Inflammatory macrophage treated with lipopolysaccharide for 4 hours (primary cell): Measurements from ENCODE around the gene ZNF146.
"Not testable (repeated sequence)": the region's sequence is repeated elsewhere in the genome, so short reads cannot be mapped to it uniquely, and the experiment has no call there.

Experiments
- DNase-seq: peaks from one replicate; pipeline ENCODE4 v3.0.0-alpha.2; 2020

ZNF146 gene

GRCh38 chr19:36236304-36236945 is 21.5 kb downstream of the ZNF146 start:
- no peak for DNase-seq

- no peak for DNase-seq
These were observed 22.0 kb downstream of the ZNF146 start for GRCh38 chr19:36236946-36237310.

GRCh38 chr19:36244066-36244465 is 29.2 kb downstream of the ZNF146 start:
- DNase-seq = no peak

- DNase-seq = no peak
These were observed 30.5 kb downstream of the ZNF146 start for GRCh38 chr19:36245210-36246005.

GRCh38 chr19:36246006-36246481 is 31.1 kb downstream of the ZNF146 start:
- DNase-seq = no peak

GRCh38 chr19:36252047-36252446 is 37.1 kb downstream of the ZNF146 start:
- DNase-seq = no peak

GRCh38 chr19:36254848-36255247 is 39.9 kb downstream of the ZNF146 start:
- DNase-seq = no peak

GRCh38 chr19:36255316-36255715 is 40.4 kb downstream of the ZNF146 start:
- DNase-seq = no peak

GRCh38 chr19:36256064-36256463 is 41.2 kb downstream of the ZNF146 start:
- DNase-seq = no peak

- no peak for DNase-seq
These were observed 42.1 kb downstream of the ZNF146 start for GRCh38 chr19:36256853-36257519.

- DNase-seq = no peak
These were observed 42.6 kb downstream of the ZNF146 start for GRCh38 chr19:36257520-36257876.

- no peak for DNase-seq
These were observed 43.3 kb downstream of the ZNF146 start for GRCh38 chr19:36258028-36258875.

GRCh38 chr19:36259211-36259610 is 44.3 kb downstream of the ZNF146 start:
- DNase-seq = no peak

- DNase-seq = no peak
These were observed 50.2 kb downstream of the ZNF146 start for GRCh38 chr19:36265064-36265463.

- no peak for DNase-seq
These were observed 51.0 kb downstream of the ZNF146 start for GRCh38 chr19:36265856-36266374.

- DNase-seq = no peak
These were observed 51.6 kb downstream of the ZNF146 start for GRCh38 chr19:36266375-36266961.

GRCh38 chr19:36267061-36267845 is 52.3 kb downstream of the ZNF146 start:
- no peak for DNase-seq

- not testable (repeated sequence) for DNase-seq
These were observed 53.2 kb downstream of the ZNF146 start for GRCh38 chr19:36268081-36268480.

- not testable (repeated sequence) for DNase-seq
These were observed 53.7 kb downstream of the ZNF146 start for GRCh38 chr19:36268591-36268990.

- not testable (repeated sequence) for DNase-seq
These were observed 54.4 kb downstream of the ZNF146 start for GRCh38 chr19:36269295-36269694.
